ENCODE data around the gene POLE4.

DNA sequence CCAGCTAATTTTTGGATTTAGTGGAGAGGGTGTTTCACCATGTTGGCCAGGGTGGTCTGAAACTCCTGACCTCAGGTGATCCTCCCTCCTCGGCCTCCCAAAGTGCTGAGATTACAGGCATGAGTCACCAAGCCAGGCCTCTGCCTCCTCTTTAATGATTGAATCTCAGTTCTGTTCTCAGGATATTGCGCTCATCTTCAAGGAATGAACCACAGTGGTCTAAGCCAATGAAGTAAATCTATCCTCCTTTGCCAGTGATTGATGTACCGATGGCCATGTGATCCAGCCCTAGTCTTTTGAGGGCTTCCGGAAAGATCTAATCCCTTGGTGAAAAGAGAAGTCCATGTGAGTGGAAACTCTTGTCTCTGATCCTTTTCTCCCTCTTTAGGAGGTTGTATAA, 48.6 kb downstream of the POLE4 start:
- TF ChIP-seq TAF1 (conservative IDR thresholded peaks at IDR 0.05) (no peak), CTCF (IDR thresholded peaks at IDR 0.05; ENCODE audit: low read depth, low read length, missing input control) (no peak), YY1 (IDR thresholded peaks at IDR 0.05) (no peak), RAD21 (IDR thresholded peaks at IDR 0.05) (no peak), SP1 (IDR thresholded peaks at IDR 0.05) (no peak), HNF4G (IDR thresholded peaks at IDR 0.05) (no peak), JUND (IDR thresholded peaks at IDR 0.05) (no peak), GABPA (IDR thresholded peaks at IDR 0.05 in 1 of 2, conservative IDR thresholded peaks at IDR 0.05 in 1 of 2) (no peak), FOXA1 (IDR thresholded peaks at IDR 0.05) (no peak), ATF3 (IDR thresholded peaks at IDR 0.05) (no peak)
- TF ChIP-seq, protein P1, sequence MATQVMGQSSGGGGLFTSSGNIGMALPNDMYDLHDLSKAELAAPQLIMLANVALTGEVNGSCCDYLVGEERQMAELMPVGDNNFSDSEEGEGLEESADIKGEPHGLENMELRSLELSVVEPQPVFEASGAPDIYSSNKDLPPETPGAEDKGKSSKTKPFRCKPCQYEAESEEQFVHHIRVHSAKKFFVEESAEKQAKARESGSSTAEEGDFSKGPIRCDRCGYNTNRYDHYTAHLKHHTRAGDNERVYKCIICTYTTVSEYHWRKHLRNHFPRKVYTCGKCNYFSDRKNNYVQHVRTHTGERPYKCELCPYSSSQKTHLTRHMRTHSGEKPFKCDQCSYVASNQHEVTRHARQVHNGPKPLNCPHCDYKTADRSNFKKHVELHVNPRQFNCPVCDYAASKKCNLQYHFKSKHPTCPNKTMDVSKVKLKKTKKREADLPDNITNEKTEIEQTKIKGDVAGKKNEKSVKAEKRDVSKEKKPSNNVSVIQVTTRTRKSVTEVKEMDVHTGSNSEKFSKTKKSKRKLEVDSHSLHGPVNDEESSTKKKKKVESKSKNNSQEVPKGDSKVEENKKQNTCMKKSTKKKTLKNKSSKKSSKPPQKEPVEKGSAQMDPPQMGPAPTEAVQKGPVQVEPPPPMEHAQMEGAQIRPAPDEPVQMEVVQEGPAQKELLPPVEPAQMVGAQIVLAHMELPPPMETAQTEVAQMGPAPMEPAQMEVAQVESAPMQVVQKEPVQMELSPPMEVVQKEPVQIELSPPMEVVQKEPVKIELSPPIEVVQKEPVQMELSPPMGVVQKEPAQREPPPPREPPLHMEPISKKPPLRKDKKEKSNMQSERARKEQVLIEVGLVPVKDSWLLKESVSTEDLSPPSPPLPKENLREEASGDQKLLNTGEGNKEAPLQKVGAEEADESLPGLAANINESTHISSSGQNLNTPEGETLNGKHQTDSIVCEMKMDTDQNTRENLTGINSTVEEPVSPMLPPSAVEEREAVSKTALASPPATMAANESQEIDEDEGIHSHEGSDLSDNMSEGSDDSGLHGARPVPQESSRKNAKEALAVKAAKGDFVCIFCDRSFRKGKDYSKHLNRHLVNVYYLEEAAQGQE (IDR thresholded peaks at IDR 0.05), result no peak

All from liver (tissue), 3 donors.